22Rv1 (cell line): Measurements from ENCODE around the gene C12orf43.

Source experiments
- H3K27ac ChIP-seq: fragments of 450-650 bp; 2 replicates; pipeline ENCODE4 v1.5.1; 2017
- ZFX ChIP-seq: fragments of 450-650 bp; IDR thresholded peaks from 2 replicates; pipeline ENCODE4 v1.6.1; 2017; ENCODE audit warnings: antibody characterized with exemption, borderline replicate concordance
- TF ChIP-seq, protein P1 (sequence below): fragments of 450-650 bp; IDR thresholded peaks from 2 replicates; pipeline ENCODE4 v1.5.1; 2017; ENCODE audit warnings: mild to moderate bottlenecking

The C12orf43 gene

GRCh38 chr12:120960657-120961056, 55.6 kb downstream of the C12orf43 start:
- TF ChIP-seq ZFX = no peak
- TF ChIP-seq, protein P1, sequence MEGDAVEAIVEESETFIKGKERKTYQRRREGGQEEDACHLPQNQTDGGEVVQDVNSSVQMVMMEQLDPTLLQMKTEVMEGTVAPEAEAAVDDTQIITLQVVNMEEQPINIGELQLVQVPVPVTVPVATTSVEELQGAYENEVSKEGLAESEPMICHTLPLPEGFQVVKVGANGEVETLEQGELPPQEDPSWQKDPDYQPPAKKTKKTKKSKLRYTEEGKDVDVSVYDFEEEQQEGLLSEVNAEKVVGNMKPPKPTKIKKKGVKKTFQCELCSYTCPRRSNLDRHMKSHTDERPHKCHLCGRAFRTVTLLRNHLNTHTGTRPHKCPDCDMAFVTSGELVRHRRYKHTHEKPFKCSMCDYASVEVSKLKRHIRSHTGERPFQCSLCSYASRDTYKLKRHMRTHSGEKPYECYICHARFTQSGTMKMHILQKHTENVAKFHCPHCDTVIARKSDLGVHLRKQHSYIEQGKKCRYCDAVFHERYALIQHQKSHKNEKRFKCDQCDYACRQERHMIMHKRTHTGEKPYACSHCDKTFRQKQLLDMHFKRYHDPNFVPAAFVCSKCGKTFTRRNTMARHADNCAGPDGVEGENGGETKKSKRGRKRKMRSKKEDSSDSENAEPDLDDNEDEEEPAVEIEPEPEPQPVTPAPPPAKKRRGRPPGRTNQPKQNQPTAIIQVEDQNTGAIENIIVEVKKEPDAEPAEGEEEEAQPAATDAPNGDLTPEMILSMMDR = no peak
- no peak overlapping the region; the same call in 1 of the 2 replicates for H3K27ac ChIP-seq

- no peak for TF ChIP-seq ZFX
- TF ChIP-seq, protein P1 = no peak
- no peak overlapping the region for H3K27ac ChIP-seq
Observed at GRCh38 chr12:120959111-120959878, 57.0 kb downstream of the C12orf43 start.

DNA sequence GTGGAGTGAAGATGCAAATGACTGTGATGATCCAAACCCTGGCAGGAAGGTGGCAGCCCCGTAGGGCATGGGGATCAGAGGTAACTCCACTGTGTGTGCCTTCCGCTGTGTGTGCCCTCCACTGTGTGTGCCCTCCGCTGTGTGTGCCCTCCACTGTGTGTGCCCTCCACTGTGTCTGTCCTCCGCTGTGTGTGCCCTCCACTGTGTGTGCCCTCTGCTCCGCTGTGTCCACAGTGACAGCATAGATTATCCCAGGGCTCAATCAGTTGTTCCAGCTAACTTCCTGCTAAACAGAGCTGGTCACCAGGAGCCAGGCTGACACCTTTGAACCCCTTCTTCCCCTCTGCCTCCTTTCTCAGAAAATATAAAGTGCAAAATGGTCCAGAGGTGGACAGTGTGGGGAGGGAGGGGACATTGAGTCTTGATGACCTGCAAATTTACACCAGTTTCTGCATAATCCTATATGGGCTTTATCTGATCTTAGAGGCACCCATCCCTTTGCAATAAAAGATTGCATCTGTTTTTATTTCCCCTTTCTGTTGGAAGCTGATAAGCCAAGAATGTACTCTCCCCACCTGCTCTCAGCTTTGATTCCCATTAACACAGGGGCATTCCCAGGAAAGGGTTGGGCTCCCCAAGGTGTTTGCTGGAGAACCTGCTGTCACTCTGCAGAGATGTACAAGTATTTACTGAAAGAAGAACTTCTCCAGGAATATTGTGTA, 59.5 kb downstream of the C12orf43 start:
- H3K27ac ChIP-seq = no peak overlapping the region
- no peak for TF ChIP-seq ZFX
- TF ChIP-seq, protein P1 = no peak

DNA sequence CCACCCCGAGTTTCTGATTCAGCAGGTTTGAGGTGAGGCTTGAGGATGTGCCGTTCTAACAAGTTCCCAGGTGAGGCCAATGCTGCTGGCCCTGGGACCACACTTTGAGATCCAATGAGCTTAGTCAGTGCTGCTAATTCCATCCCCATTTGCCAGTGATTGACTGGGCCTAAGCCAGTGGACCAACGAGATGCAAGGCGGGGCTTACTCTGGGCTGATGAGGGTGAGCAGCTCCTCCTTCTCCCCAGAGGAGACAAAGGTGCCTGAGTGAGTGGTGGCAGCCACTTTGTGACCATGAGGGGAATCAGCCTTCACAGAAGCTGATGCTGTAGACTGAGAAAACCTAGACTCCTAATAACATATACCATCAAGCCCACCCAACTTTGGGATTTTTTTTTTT, 61.1 kb downstream of the C12orf43 start:
- H3K27ac ChIP-seq = no peak overlapping the region
- no peak for TF ChIP-seq ZFX
- TF ChIP-seq, protein P1 = no peak

GRCh38 chr12:120950807-120951206, 65.5 kb downstream of the C12orf43 start:
- TF ChIP-seq ZFX = no peak
- TF ChIP-seq, protein P1 = no peak
- H3K27ac ChIP-seq = no peak overlapping the region
